Midbrain (tissue), 1 donor: ENCODE results near the gene KCNK5.

Source experiments
- DNase-seq: peaks from one replicate; lab custom pipeline; 2025; lab: John Stamatoyannopoulos, UW

Gene KCNK5

GRCh38 chr6:39171489-39172376, 57.5 kb downstream of the KCNK5 start:
- DNase-seq = no peak

DNA sequence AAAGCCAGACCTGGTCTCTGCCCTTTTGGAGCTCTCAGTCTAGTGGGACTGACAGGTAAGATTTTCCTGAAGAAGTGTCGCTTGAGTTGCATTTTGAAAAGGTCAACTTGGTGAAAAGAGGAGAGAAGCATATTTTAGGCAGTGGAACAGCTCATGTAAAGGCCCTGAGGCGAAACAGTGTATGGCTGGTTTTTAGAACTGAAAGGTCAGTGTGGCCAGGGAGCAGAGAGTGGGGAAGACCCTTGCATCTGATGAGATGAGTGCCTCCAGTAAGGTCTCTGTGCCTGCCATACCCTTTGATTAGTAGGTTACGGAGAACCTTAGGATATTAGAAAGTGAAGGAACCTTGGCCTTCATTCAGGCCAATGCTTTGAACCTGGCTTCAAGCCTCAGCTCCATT, 58.4 kb downstream of the KCNK5 start:
- no peak for DNase-seq

DNA sequence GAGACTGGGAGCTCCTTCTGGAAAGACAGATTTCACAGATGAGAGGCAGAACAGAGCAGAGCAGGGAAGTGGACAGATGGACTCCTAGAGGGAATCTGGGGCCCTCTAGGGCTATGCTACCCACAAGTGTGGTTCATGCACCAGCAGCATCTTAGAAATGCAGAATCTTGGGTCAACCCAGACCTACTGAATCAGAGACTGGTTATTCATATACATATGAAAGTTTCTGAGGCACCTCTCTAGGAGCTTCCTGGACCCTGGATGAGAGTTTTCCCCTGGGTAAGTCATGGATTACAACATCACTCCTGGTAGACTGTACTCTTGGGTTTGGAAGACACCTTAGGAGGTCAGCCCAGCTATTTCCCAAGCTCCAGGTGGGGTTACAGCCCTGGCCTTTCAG, 58.9 kb downstream of the KCNK5 start:
- DNase-seq = no peak

GRCh38 chr6:39169448-39170344, 59.6 kb downstream of the KCNK5 start:
- DNase-seq = no peak

- DNase-seq = no peak
Measured at GRCh38 chr6:39167866-39168625, 61.2 kb downstream of the KCNK5 start.

DNA sequence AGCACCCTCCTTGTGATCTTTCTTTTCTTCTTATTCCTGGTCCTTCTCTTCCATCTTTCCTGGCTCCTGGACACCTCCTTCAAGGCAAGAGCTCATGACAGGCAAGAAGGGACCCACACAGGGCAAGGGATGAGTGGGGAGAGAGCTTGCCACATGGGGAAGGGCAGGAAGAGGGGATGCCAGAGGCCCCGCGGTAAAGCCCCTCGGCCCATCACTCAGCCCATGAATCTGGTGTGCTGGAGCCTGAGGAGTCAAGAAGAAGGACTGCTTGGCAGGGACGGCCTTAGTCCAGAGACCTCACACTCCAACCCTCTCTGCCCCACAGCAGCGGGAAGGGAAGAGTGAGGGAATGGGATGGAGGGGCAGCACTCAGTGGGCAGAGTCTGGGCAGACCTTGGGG, 62.0 kb downstream of the KCNK5 start:
- DNase-seq = no peak

- DNase-seq = no peak
Measured at GRCh38 chr6:39166912-39167290, 62.4 kb downstream of the KCNK5 start.

DNA sequence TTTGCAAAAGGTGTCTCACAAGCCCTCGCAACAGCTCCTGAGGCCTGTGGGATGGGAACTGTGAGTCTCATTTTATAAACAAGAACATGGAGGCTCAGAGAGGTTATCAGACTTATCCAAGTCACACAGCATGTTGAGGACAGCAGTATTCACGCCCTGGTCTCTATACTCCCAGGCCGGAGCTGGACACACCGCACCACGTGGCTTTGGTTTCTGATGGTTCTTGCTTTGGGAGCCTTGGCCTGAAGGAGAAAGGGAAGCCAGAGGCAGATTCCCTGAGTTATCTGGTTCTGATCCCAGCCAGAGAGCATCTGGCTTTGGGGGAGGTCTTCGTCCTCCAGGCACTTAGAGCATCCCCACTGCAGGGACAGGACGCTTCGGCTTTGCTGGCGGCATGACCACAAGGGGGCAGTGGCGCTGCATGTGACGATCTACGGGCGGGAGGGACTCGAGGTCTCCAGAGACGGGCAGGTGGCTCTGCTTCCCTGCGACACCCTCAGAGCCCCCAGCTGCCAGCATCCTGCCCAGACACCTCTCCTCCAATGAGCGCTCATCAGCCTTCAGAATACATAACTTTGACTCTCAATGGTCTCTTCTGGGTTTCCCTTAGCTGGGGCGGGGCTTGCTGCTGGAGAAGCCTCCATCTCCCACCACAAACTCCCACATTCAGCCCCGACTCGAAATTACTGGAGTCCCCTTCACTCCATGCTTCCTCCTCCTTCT, 62.9 kb downstream of the KCNK5 start:
- peak; percentile 82 for DNase-seq

DNA sequence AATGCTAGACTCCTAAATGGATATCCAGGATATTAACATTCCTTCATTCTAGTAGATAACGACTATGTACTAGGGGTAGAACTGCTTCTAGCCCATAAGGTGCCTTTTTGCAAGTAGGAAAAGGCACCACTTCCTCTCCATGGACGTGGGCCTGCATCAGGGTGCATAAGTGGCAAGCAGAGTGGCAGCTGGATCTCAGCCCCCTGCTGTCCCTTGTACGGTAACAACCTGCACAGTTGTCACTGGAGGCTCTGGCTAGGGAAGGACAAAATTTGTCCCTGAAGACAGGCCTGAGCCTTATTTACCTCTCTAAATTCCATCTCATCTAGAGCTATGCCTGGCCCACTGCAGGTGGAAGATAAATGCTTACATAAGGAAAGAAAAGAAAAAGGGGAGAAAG, 71.8 kb downstream of the KCNK5 start:
- DNase-seq = no peak

DNA sequence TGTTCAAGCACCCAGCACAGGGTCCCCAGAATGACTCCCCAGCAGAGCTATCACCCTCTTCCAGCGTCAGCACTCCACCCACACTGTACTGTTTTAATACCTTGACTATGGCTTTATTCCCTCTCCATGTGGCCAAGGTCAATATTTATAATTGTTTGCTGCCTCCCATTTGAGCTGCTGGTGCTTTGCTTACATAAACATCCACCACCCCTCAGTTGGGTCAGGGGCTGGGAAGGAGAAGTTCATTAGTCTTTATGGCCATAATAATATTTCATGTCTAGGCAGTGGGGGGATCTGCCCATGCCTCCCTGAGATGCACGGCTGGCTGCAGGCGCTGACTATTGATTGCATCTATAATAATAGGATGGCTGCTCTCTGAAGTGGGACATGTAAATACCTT, 72.5 kb downstream of the KCNK5 start:
- DNase-seq = no peak

GRCh38 chr6:39154705-39155104, 74.6 kb downstream of the KCNK5 start:
- no peak for DNase-seq

DNA sequence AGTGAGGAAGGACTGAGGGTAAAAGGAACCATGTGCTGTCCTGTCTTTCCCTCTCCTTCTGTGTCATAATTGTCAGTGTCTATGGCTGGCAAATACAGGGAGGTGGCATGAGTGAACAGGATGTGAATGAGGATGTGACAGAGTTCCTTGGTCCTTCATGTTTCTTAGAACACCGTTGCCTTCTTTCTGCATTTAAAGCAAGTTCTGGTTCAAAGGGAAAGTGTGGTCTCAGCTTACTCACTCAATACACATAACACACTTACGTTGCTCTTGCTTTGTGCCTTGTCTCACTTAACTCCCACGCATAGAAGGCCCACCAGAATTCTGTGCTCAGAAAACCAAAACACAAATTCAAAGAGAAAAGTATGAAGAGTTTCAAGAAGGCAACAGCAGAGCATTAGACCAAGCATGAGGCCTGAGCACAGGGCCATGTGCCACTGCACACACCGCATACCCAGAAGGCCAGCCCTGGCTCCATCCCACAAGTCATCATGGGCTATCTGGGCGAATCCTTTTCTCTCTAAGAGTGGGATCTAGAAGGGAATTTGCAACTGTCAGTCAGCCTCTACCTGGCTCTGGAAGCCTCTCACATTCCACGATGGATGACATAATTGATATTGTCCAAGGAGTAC, 75.4 kb downstream of the KCNK5 start:
- no peak for DNase-seq

- no peak for DNase-seq
Measured at GRCh38 chr6:39152262-39152661, 77.0 kb downstream of the KCNK5 start.

DNA sequence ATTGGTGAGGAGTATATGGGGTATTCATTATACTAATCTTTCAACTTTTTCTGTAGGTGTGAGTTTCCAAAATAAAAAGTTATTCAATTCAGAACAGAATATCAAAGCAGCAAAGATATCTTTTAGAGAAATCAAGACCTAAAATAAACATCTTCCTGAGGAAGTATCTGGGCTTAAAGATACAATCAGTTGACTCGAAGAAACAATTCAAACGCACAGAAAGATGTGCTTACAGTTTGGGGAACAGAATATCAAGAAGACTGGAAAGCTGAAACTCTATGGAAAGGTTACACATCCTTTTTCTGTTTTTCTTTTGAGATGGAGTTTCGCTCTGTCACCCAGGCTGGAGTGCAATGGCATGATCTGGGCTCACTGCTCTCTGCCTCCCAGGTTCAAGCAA, 78.1 kb downstream of the KCNK5 start:
- DNase-seq = no peak

GRCh38 chr6:39144481-39145173, 84.6 kb downstream of the KCNK5 start:
- no peak for DNase-seq

DNA sequence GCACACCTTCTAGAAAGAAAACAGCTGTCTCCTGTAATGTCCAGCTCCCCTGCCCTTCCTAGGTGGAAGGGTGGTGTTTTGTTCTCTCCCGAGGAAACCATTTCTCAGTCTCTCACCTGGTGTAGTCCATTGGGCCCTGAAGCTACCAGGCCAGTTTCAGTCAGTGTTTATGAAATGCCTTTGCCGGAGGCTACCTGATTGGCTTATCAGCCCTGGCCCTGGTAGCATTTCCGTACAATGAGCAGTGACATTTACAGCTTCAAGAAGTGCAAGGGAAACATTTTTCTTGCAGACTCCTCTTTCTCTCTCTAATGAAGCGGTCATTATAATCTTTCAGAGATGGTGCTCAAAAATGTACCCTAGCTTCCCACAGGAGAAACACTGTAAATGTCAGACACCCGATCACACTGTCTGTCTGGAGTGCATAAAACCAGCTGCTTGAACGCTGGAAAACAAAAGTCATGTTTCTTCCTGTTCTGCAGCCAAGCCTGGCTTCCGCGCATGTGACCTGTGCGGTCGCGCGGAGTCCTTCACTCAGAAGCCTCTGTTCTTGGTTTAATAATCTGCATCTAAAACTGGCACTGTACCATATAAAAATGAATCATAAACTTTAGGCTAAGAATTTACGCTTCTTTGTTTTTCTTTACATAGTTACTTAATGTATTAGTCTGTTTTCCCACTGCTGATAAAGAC, 85.9 kb downstream of the KCNK5 start:
- no peak for DNase-seq

- no peak for DNase-seq
Measured at GRCh38 chr6:39140556-39141167, 88.6 kb downstream of the KCNK5 start.
